Daoy (cell line): ENCODE data around the gene ZC2HC1B. TPM values are rescaled to one million over a fixed set of nuclear protein-coding genes. Genes with fewer than 3 reads are reported as not detected.

Experiments
- total RNA-seq: library from RNA; depleted of rRNA; stranded (reverse); fragments of >200 nt; shearing (Covaris generic); gene quantifications from 2 replicates; pipeline ENCODE4 v1.2.3, GENCODE V29; 2014; rRNA removed

The ZC2HC1B gene
- total RNA-seq, 1 experiment from 2014 or later = not detected

Other genes starting within 250 kb of the ZC2HC1B start
- 14.6 and 30.3 TPM in 2 replicates for gene PHACTR2, start 186.5 kb upstream of the ZC2HC1B start, total RNA-seq
- gene LTV1, start 21.1 kb upstream of the ZC2HC1B start, total RNA-seq = 85.2 and 102 TPM in 2 replicates
- 2.6 and 5.5 TPM in 2 replicates for gene PLAGL1, start 143.8 kb downstream of the ZC2HC1B start, total RNA-seq
- gene SF3B5, start 231.1 kb downstream of the ZC2HC1B start, total RNA-seq = 200 TPM in 2 replicates